ENCODE results near the gene AJM1. TPM values are rescaled to one million over a fixed set of nuclear protein-coding genes. Genes with fewer than 3 reads are reported as not detected.

Gene AJM1
- total RNA-seq, 1 experiment from 2014 or later, result 7.1 TPM

GRCh38 chr9:136829981-136830885 is 12.0 kb upstream of the AJM1 start (continued):
- TF ChIP-seq REST (IDR thresholded peaks at IDR 0.05; ENCODE audit: low read depth), result no peak

- intact Hi-C loops (cut with micrococcal nuclease), result no loop called here
- RAD21 ChIA-PET (ENCODE audit: low non-redundant PET in 1 of 2, low total read pairs in 2 of 2, uncharacterized antibody in 2 of 2, unreplicated experiment in 2 of 2), result no interaction called here
- no peak overlapping the region for H3K9ac ChIP-seq (ENCODE audit: low read length)
- H3K27ac ChIP-seq (ENCODE audit: low read depth, low read length), result no peak overlapping the region
- H3K4me1 ChIP-seq (ENCODE audit: control insufficient read depth in 1 of 2, insufficient read depth in 2 of 2, low read length in 2 of 2), result no peaks in the 10 kb centered on the region
- no peaks in the 10 kb centered on the region for H3K9me3 ChIP-seq (ENCODE audit: control insufficient read depth in 1 of 2, insufficient read depth in 1 of 2, low read depth in 1 of 2, low read length in 2 of 2)
- no peak overlapping the region for H2AFZ ChIP-seq (ENCODE audit: low read depth, low read length, poor library complexity, severe bottlenecking)
- H3K4me3 ChIP-seq (replicated peaks in 1 of 2; ENCODE audit: low read depth in 1 of 2, low read length in 2 of 2), result no peak overlapping the region
- ATAC-seq, result no peak
- H3K27me3 ChIP-seq (ENCODE audit: insufficient read depth, low read length), result no peaks in the 10 kb centered on the region
- TF ChIP-seq YY1 (IDR thresholded peaks at IDR 0.05; ENCODE audit: extremely low read depth, insufficient replicate concordance, low read depth, low read length) (no peak), REST (IDR thresholded peaks at IDR 0.05; ENCODE audit: low read depth) (no peak), FOSL1 (IDR thresholded peaks at IDR 0.05; ENCODE audit: low read depth) (no peak), ZNF274 (IDR thresholded peaks at IDR 0.05; ENCODE audit: low read depth, low read length) (no peak), ELF1 (IDR thresholded peaks at IDR 0.05; ENCODE audit: borderline replicate concordance, low read depth) (no peak), ATF3 (IDR thresholded peaks at IDR 0.05) (no peak), EZH2 (IDR thresholded peaks at IDR 0.05) (no peak), SIN3A (IDR thresholded peaks at IDR 0.05; ENCODE audit: low read depth) (no peak), CTCF (IDR thresholded peaks at IDR 0.05 in 2 of 3, conservative IDR thresholded peaks at IDR 0.05 in 1 of 3; ENCODE audit: borderline replicate concordance in 1 of 3, insufficient read depth in 1 of 3, low read depth in 2 of 3, low read length in 2 of 3) (no peak), SP1 (IDR thresholded peaks at IDR 0.05; ENCODE audit: low read depth) (no peak)
- BruUV-seq (replicated peaks), result no TSS peak
- POLR2A ChIA-PET, result no interaction called here
- H3K36me3 ChIP-seq (ENCODE audit: control insufficient read depth in 1 of 2, insufficient read depth in 2 of 2, low read length in 2 of 2), result peaks cover 7 to 13% of the 10 kb centered on the region in 2 experiments
- CTCF ChIA-PET, result interaction anchor here (1.0 kb wide), 1 partner anchor 11 kb away, joined by 3 read pairs; the partner anchor contains the start of gene AJM1
- no peak overlapping the region for H3K4me2 ChIP-seq (ENCODE audit: low read length)
- no peaks in the 10 kb centered on the region for H4K20me1 ChIP-seq (ENCODE audit: insufficient read depth)
- H3K9me2 ChIP-seq (ENCODE audit: insufficient read depth), result no peaks in the 10 kb centered on the region
- H3K79me2 ChIP-seq (ENCODE audit: insufficient read depth, low read length), result no peaks in the 10 kb centered on the region
- DNase-seq (ENCODE audit: low read depth, low spot score), result no peak
These were observed 11.1 kb upstream of the AJM1 start for GRCh38 chr9:136831002-136831719.
